Ishikawa (cell line): ENCODE measurements around the gene CCSER1.

Experiments
- RAD21 ChIP-seq: IDR thresholded peaks from 2 replicates; pipeline ENCODE4 v1.6.1; 2012; ENCODE audit warnings: low read depth
- REST ChIP-seq: IDR thresholded peaks from 2 replicates; pipeline ENCODE4 v1.6.1; 2012; ENCODE audit warnings: low read depth, mild to moderate bottlenecking
- TF ChIP-seq, protein P1 (sequence below): IDR thresholded peaks from 2 replicates; pipeline ENCODE4 v1.6.1; 2012

GRCh38 chr4:91434631-91435030 is 1307.4 kb downstream of the CCSER1 start:
- TF ChIP-seq, protein P1, sequence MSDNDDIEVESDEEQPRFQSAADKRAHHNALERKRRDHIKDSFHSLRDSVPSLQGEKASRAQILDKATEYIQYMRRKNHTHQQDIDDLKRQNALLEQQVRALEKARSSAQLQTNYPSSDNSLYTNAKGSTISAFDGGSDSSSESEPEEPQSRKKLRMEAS = no peak
- TF ChIP-seq REST (no peak), RAD21 (no peak)
